RPMI7951 (cell line): ENCODE data around the gene USH2A. TPM values are rescaled to one million over a fixed set of nuclear protein-coding genes. Genes with fewer than 3 reads are reported as not detected.

Experiments
- DNase-seq: peaks from one replicate; pipeline ENCODE4 v3.0.0-alpha.2; 2012; ENCODE audit warnings: low read depth
- total RNA-seq: library from RNA; depleted of rRNA; stranded (reverse); fragments of >200 nt; shearing (Covaris generic); gene quantifications from 2 replicates; pipeline ENCODE4 v1.2.3, GENCODE V29; 2014

Gene USH2A
- total RNA-seq, 1 experiment from 2014 or later = under 0.01 TPM

- DNase-seq = no peak
These were observed 299.0 kb downstream of the USH2A start for GRCh38 chr1:216124192-216124781.

- no peak for DNase-seq
These were observed 299.6 kb downstream of the USH2A start for GRCh38 chr1:216123446-216124191.

- DNase-seq = no peak
These were observed 303.6 kb downstream of the USH2A start for GRCh38 chr1:216119600-216119999.

- DNase-seq = no peak
These were observed 309.1 kb downstream of the USH2A start for GRCh38 chr1:216114180-216114579.

- no peak for DNase-seq
These were observed 310.1 kb downstream of the USH2A start for GRCh38 chr1:216113181-216113580.

GRCh38 chr1:216111842-216112241 lies 311.4 kb downstream of the USH2A start:
- no peak for DNase-seq

- no peak for DNase-seq
These were observed 327.8 kb downstream of the USH2A start for GRCh38 chr1:216095400-216095799.

GRCh38 chr1:216090556-216090955 lies 332.7 kb downstream of the USH2A start:
- no peak for DNase-seq

GRCh38 chr1:216086678-216087077 lies 336.6 kb downstream of the USH2A start:
- DNase-seq = no peak

- DNase-seq = no peak
These were observed 341.8 kb downstream of the USH2A start for GRCh38 chr1:216081445-216081844.

- no peak for DNase-seq
These were observed 346.5 kb downstream of the USH2A start for GRCh38 chr1:216076751-216077150.

- no peak for DNase-seq
These were observed 347.9 kb downstream of the USH2A start for GRCh38 chr1:216075339-216075738.

GRCh38 chr1:216073793-216074595 lies 349.3 kb downstream of the USH2A start:
- no peak for DNase-seq

- no peak for DNase-seq
These were observed 352.0 kb downstream of the USH2A start for GRCh38 chr1:216071262-216071661.

- DNase-seq = no peak
These were observed 358.6 kb downstream of the USH2A start for GRCh38 chr1:216064643-216065042.

GRCh38 chr1:216057947-216058346 lies 365.3 kb downstream of the USH2A start:
- DNase-seq = no peak

- no peak for DNase-seq
These were observed 366.2 kb downstream of the USH2A start for GRCh38 chr1:216057063-216057462.

GRCh38 chr1:216055004-216055403 lies 368.2 kb downstream of the USH2A start:
- DNase-seq = no peak

GRCh38 chr1:216054600-216054999 lies 368.6 kb downstream of the USH2A start:
- DNase-seq = no peak

GRCh38 chr1:216051071-216051470 lies 372.2 kb downstream of the USH2A start:
- no peak for DNase-seq

- DNase-seq = no peak
These were observed 373.4 kb downstream of the USH2A start for GRCh38 chr1:216049741-216050430.
